T-cell (primary cell): ENCODE data around the gene CREB3L2. TPM values are rescaled to one million over a fixed set of nuclear protein-coding genes. Genes with fewer than 3 reads are reported as not detected.

Experiments
- ATAC-seq, 4 experiments: fragments of 200-7000 bp in 3 of 4; fragments of 150-1000 bp in 1 of 4; cut with Tn5 transposase; replicated peaks in 1 of 4; 1 replicate in 3 of 4; 2 replicates in 1 of 4; pipeline ENCODE4 v1.10.0; 2021; ENCODE audit warnings: moderate library complexity in 3 of 4, mild to moderate bottlenecking in 2 of 4, moderate number of reproducible peaks in 1 of 4
- CTCF ChIA-PET, 2 donors: fragments of 300-600 bp; sonication (Branson Sonifier 250); formaldehyde crosslinking; loops; one replicate each; lab custom pipeline; 2022; ENCODE audit warnings: antibody characterized with exemption in 2 of 2; lab: Charles Lee
- POLR2A ChIA-PET, 2 donors: fragments of 300-600 bp; sonication (Branson Sonifier 250); formaldehyde crosslinking; loops; one replicate each; lab custom pipeline; 2022; ENCODE audit warnings: antibody characterized with exemption in 2 of 2; lab: Charles Lee
- DNase-seq, 35 experiments: peaks; one replicate each; pipeline versions ENCODE4 v3.0.0 to v3.0.0-alpha.2; 2013 to 2023
- H3K27ac ChIP-seq: one replicate; pipeline ENCODE4 v1.5.1; 2013; ENCODE audit warnings: low read length
- H3K27me3 ChIP-seq, 2 experiments: replicated peaks in 1 of 2; 1 replicate in 1 of 2; 2 replicates in 1 of 2; pipeline versions ENCODE4 v1.6.1 to v1.7.0; 2013; ENCODE audit warnings: low read length in 1 of 2, mixed read lengths in 1 of 2; ENCODE audit not compliant: control insufficient read depth in 2 of 2, insufficient read depth in 2 of 2; ENCODE audit errors: extremely low read depth in 1 of 2
- H3K36me3 ChIP-seq, 2 donors: 1 replicate in 1 of 2; 2 replicates in 1 of 2; pipeline versions ENCODE4 v1.6.1 to v1.7.0; 2013; ENCODE audit warnings: low read length in 1 of 2; ENCODE audit not compliant: control insufficient read depth in 2 of 2, insufficient read depth in 1 of 2; ENCODE audit errors: extremely low read depth in 1 of 2
- H3K4me1 ChIP-seq, 2 experiments: 1 replicate in 1 of 2; 2 replicates in 1 of 2; pipeline versions ENCODE4 v1.6.1 to v1.7.0; 2013; ENCODE audit warnings: low read length in 2 of 2, mixed read lengths in 1 of 2; ENCODE audit not compliant: insufficient read depth in 2 of 2, control insufficient read depth in 1 of 2; ENCODE audit errors: extremely low read depth in 1 of 2
- H3K4me3 ChIP-seq, 2 donors: 1 replicate in 1 of 2; 2 replicates in 1 of 2; pipeline versions ENCODE4 v1.5.1 to v1.7.0; 2013; ENCODE audit warnings: mild to moderate bottlenecking in 2 of 2, low read length in 1 of 2, moderate library complexity in 1 of 2; ENCODE audit not compliant: control insufficient read depth in 1 of 2; ENCODE audit errors: extremely low read depth in 1 of 2
- H3K9me3 ChIP-seq: 2 replicates; pipeline ENCODE4 v1.7.0; 2013
- H3K27ac Mint-ChIP-seq, 2 donors: one replicate each; pipeline ENCODE4 v1.8.0; 2020 to 2021; ENCODE audit warnings: mild to moderate bottlenecking in 2 of 2, mixed read lengths in 2 of 2
- H3K27me3 Mint-ChIP-seq, 2 donors: one replicate each; pipeline ENCODE4 v1.8.0; 2021 to 2022; ENCODE audit warnings: mixed read lengths in 2 of 2
- H3K36me3 Mint-ChIP-seq: one replicate; pipeline ENCODE4 v1.8.0; 2021; ENCODE audit warnings: mixed read lengths
- H3K4me1 Mint-ChIP-seq, 3 donors: one replicate each; pipeline ENCODE4 v1.8.0; 2020 to 2022; ENCODE audit warnings: mixed read lengths in 3 of 3, mild to moderate bottlenecking in 1 of 3
- H3K4me3 Mint-ChIP-seq, 3 donors: one replicate each; pipeline ENCODE4 v1.8.0; 2020 to 2022; ENCODE audit warnings: mild to moderate bottlenecking in 3 of 3, mixed read lengths in 3 of 3, moderate library complexity in 3 of 3
- H3K9me3 Mint-ChIP-seq, 3 donors: one replicate each; pipeline ENCODE4 v1.8.0; 2020 to 2022; ENCODE audit warnings: mixed read lengths in 3 of 3
- WGBS: methylation state at CpG from one replicate; pipeline ENCODE4 v1.1.5; 2013; ENCODE audit warnings: missing lambda C conversion rate; ENCODE audit not compliant: insufficient coverage; 5-methylcytosine and 5-hydroxymethylcytosine counted together
- total RNA-seq, 35 experiments: library from RNA in 6 of 35; stranded (reverse) in 6 of 35; fragments of 120-200 nt in 1 of 35; gene quantifications; one replicate each; pipeline versions ENCODE4 v1.2.1 to v1.2.4 and lab custom pipeline; 2013 to 2026

CREB3L2 gene
- total RNA-seq, 5 donors from 2014 or later (not counting 1 experiment from before 2014, with no cell fraction given) = 21.1 to 40.8 (median 28.9) TPM

GRCh38 chr7:137886281-137886680 is 115.6 kb downstream of the CREB3L2 start:
- DNase-seq (no peak), ATAC-seq (no peak)
- Histone ChIP-seq H3K36me3 (peaks cover 5 to 38% of the 10 kb centered on the region in 2 donors), H3K4me3 (no peak overlapping the region), H3K27ac (no peak overlapping the region), H3K4me1 (no peaks in the 10 kb centered on the region), H3K27me3 (no peaks in the 10 kb centered on the region), H3K9me3 (no peaks in the 10 kb centered on the region)
- ChIA-PET CTCF (no interaction called here), POLR2A (interaction anchor here in 1 of 2 donors (0.6 kb wide), 1 partner anchor 131 kb away, joined by 16 read pairs; no protein-coding TSS in a partner anchor)
- 72% methylated on average over 2 of the region's 3 CpGs for WGBS
- Mint-ChIP-seq H3K27ac (peak overlapping the region in 1 of 2 donors; percentile 25), H3K9me3 (no peaks in the 10 kb centered on the region), H3K4me3 (no peak overlapping the region), H3K27me3 (no peaks in the 10 kb centered on the region), H3K36me3 (peaks cover 49% of the 10 kb centered on the region), H3K4me1 (no peaks in the 10 kb centered on the region)

- H3K36me3 Mint-ChIP-seq = peaks cover 48% of the 10 kb centered on the region
- no peak for ATAC-seq
- Histone ChIP-seq H3K27ac (no peak overlapping the region), H3K36me3 (peaks cover 5 to 43% of the 10 kb centered on the region in 2 donors), H3K9me3 (no peaks in the 10 kb centered on the region), H3K27me3 (no peaks in the 10 kb centered on the region), H3K4me3 (no peak overlapping the region), H3K4me1 (no peaks in the 10 kb centered on the region)
- H3K4me3 Mint-ChIP-seq = no peak overlapping the region
- no peaks in the 10 kb centered on the region for H3K4me1 Mint-ChIP-seq
- no peak for DNase-seq
- WGBS = no CpG with 5 or more reads among the region's 5 CpGs
- H3K9me3 Mint-ChIP-seq = no peaks in the 10 kb centered on the region
- no peaks in the 10 kb centered on the region for H3K27me3 Mint-ChIP-seq
- CTCF ChIA-PET = interaction anchor here in 1 of 2 donors (1.2 kb wide), 1 partner anchor 16 kb away, joined by 4 read pairs; no protein-coding TSS in a partner anchor
- POLR2A ChIA-PET = interaction anchor here in 1 of 2 donors (0.6 kb wide), 1 partner anchor 131 kb away, joined by 16 read pairs; no protein-coding TSS in a partner anchor
- H3K27ac Mint-ChIP-seq = no peak overlapping the region
Measured at GRCh38 chr7:137885678-137886077, 116.2 kb downstream of the CREB3L2 start.

DNA sequence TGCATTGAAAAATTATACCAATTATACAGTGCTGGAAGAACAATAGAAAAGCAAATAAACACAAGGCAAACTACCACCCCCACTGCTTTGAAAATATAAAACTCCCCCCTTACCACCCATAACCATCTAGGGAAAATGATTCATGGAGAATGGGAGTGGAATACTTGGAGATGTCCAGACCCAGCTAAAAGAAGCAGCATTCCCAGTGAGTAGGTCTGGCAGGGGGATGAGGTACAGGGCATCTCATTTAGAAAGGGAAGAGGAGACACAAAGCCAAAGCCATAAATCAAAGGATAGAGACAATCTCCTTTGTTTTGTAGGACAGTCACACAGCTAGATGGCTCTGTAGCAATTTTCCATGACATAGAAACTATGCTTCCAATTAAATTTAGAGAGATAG is 119.1 kb downstream of the CREB3L2 start:
- Histone ChIP-seq H3K27ac (no peak overlapping the region), H3K4me3 (no peak overlapping the region), H3K4me1 (no peaks in the 10 kb centered on the region), H3K36me3 (peaks cover 5 to 67% of the 10 kb centered on the region in 2 donors), H3K27me3 (no peaks in the 10 kb centered on the region), H3K9me3 (no peaks in the 10 kb centered on the region)
- H3K4me3 Mint-ChIP-seq = no peak overlapping the region
- POLR2A ChIA-PET = no interaction called here
- no peaks in the 10 kb centered on the region for H3K9me3 Mint-ChIP-seq
- no peak for DNase-seq
- peaks cover 71% of the 10 kb centered on the region for H3K36me3 Mint-ChIP-seq
- no peak overlapping the region for H3K27ac Mint-ChIP-seq
- no peak for ATAC-seq
- CTCF ChIA-PET = no interaction called here
- H3K27me3 Mint-ChIP-seq = no peaks in the 10 kb centered on the region
- H3K4me1 Mint-ChIP-seq = no peaks in the 10 kb centered on the region

DNA sequence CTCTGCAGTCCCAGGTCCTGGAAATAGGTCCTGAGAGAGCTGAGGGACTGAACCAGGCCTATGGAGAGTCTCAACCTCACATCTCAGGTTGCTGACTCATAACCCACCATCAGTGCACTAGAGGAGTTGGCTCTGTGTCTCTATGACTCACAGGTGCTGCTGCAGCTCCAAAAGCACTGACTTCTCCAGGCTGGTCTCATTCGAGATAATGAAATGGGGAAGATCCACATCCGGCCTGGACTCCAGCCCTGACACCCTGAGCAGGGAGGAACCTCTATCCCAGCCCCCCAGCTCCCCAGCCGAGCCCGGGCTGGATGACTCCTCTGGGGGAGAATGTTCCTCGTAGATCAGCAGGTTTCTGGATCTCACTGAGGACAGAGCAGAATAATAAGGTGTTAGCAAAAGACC is 119.6 kb downstream of the CREB3L2 start:
- no peak for DNase-seq
- no peak overlapping the region for H3K4me3 Mint-ChIP-seq
- H3K4me1 ChIP-seq = no peaks in the 10 kb centered on the region
- no peaks in the 10 kb centered on the region for H3K9me3 Mint-ChIP-seq
- H3K27ac ChIP-seq = no peak overlapping the region
- no peak overlapping the region for H3K27ac Mint-ChIP-seq
- no peak for ATAC-seq
- peaks cover 73% of the 10 kb centered on the region for H3K36me3 Mint-ChIP-seq
- no CpG with 5 or more reads among the region's 5 CpGs for WGBS
- H3K4me1 Mint-ChIP-seq = no peaks in the 10 kb centered on the region
- POLR2A ChIA-PET = no interaction called here
- CTCF ChIA-PET = no interaction called here
- peaks cover 5 to 67% of the 10 kb centered on the region in 2 donors for H3K36me3 ChIP-seq
- H3K9me3 ChIP-seq = no peaks in the 10 kb centered on the region
- no peaks in the 10 kb centered on the region for H3K27me3 ChIP-seq
- H3K27me3 Mint-ChIP-seq = no peaks in the 10 kb centered on the region
- H3K4me3 ChIP-seq = no peak overlapping the region

DNA sequence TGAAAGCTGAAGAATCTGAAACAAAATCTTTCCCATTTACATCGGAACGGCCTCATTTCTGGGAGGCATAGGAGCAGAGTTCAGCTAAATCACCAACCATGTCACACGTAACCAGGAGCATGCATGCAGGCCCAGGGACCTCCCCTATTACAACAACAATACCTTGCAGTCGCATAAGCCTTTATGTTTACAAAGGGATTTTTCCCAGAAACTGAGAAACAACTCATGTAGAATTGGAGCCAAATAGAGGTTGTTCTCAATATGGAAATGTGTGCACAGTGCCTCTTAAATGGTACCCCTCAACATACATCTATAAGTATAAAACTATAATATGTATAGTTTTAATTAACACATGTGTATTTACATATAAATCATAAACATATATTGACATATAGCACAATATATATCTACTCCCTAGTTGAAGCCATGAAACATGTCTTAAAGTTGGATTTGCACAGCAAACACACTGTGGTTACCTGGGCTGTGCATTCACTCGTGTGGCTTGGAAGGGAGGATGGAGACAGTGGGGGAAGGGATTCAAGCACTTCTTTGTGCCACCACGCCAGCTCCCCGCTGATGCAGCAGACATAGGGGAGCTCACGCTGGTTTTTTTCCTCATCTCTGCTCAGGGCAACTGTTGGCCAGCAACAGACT is 120.2 kb downstream of the CREB3L2 start:
- DNase-seq (no peak), ATAC-seq (no peak)
- Mint-ChIP-seq H3K9me3 (no peaks in the 10 kb centered on the region), H3K27me3 (no peaks in the 10 kb centered on the region), H3K27ac (no peak overlapping the region), H3K4me1 (no peaks in the 10 kb centered on the region), H3K36me3 (peaks cover 79% of the 10 kb centered on the region), H3K4me3 (no peak overlapping the region)
- no peaks in the 10 kb centered on the region for H3K9me3 ChIP-seq
- H3K27me3 ChIP-seq = no peaks in the 10 kb centered on the region
- H3K4me1 ChIP-seq = no peaks in the 10 kb centered on the region
- CTCF ChIA-PET = interaction anchor here in 1 of 2 donors (0.5 kb wide), 1 partner anchor 697 kb away, joined by 4 read pairs; no protein-coding TSS in a partner anchor
- H3K36me3 ChIP-seq = peaks cover 5 to 68% of the 10 kb centered on the region in 2 donors
- H3K27ac ChIP-seq = no peak overlapping the region
- no peak overlapping the region for H3K4me3 ChIP-seq
- POLR2A ChIA-PET = no interaction called here
- 88% methylated on average over 6 of the region's 8 CpGs for WGBS

DNA sequence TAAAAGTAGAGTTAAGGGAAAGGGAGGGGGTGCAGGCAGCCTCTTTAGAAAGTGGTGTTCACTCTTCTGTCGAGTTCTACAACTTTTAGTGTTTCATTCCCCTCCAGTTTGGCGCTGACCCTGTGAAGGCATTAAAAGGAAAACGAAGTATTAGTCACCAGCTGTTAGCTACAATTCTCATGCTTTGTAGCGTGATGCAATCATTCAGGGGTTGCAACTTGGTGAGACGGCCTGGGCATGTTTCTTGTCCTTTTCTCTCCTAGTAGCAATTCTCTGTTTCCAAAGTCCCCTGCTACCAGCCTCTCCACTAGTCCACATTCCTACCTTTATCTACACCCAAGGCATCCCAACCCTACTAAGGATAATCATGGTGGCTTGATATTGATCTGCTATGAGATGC is 121.5 kb downstream of the CREB3L2 start:
- Histone ChIP-seq H3K4me3 (no peak overlapping the region), H3K4me1 (no peaks in the 10 kb centered on the region), H3K27ac (no peak overlapping the region), H3K9me3 (no peaks in the 10 kb centered on the region), H3K36me3 (peaks cover 5 to 69% of the 10 kb centered on the region in 2 donors), H3K27me3 (no peaks in the 10 kb centered on the region)
- Mint-ChIP-seq H3K4me1 (no peaks in the 10 kb centered on the region), H3K36me3 (peaks cover 85% of the 10 kb centered on the region), H3K9me3 (no peaks in the 10 kb centered on the region), H3K27ac (no peak overlapping the region), H3K4me3 (no peak overlapping the region), H3K27me3 (no peaks in the 10 kb centered on the region)
- ATAC-seq (no peak), DNase-seq (no peak)
- 88% methylated on average over 4 of the region's 5 CpGs for WGBS
- POLR2A ChIA-PET = no interaction called here
- CTCF ChIA-PET = no interaction called here
